Measurements from ENCODE around the gene FBXO41. TPM values are rescaled to one million over a fixed set of nuclear protein-coding genes. Genes with fewer than 3 reads are reported as not detected.

FBXO41 gene
- polyA plus RNA-seq, 1 of the 3 experiments (the other 2 are of a cell fraction) = 3.1 TPM

GRCh38 chr2:73264783-73265182 lies 19.5 kb downstream of the FBXO41 start:
- Histone ChIP-seq H3K9me3 (no peaks in the 10 kb centered on the region), H3K9me2 (no peaks in the 10 kb centered on the region), H3K4me1 (ENCODE audit: control insufficient read depth in 1 of 2, insufficient read depth in 2 of 2, low read depth in 1 of 2, low read length in 1 of 2) (no peaks in the 10 kb centered on the region; a peak in 1 of 4 replicates), H2AFZ (ENCODE audit: low read depth) (no peak overlapping the region), H3K9ac (no peak overlapping the region), H3K79me2 (ENCODE audit: insufficient read depth) (no peaks in the 10 kb centered on the region), H3K27me3 (ENCODE audit: insufficient read depth) (no peaks in the 10 kb centered on the region), H3F3A (replicated peaks; ENCODE audit: insufficient read depth) (no peaks in the 10 kb centered on the region), H3K36me3 (replicated peaks in 1 of 2; ENCODE audit: control insufficient read depth in 1 of 2, insufficient read depth in 2 of 2, low read length in 1 of 2) (no peaks in the 10 kb centered on the region), H3K27ac (ENCODE audit: low read depth in 2 of 2, low read length in 1 of 2) (no peak overlapping the region), H3K4me3 (ENCODE audit: low read depth in 2 of 2, low read length in 1 of 2) (no peak overlapping the region), H3K4me2 (no peak overlapping the region), H4K20me1 (ENCODE audit: insufficient read depth) (no peaks in the 10 kb centered on the region)
- DNase-seq = no peak
- WGBS (ENCODE audit: low lambda C conversion rate) = 74% methylated on average over 3 of the region's 4 CpGs
- POLR2A ChIA-PET = no interaction called here
- TF ChIP-seq ZBTB33 (IDR thresholded peaks at IDR 0.05; ENCODE audit: borderline replicate concordance, low read depth) (no peak), JUND (IDR thresholded peaks at IDR 0.05) (no peak), USF1 (IDR thresholded peaks at IDR 0.05; ENCODE audit: borderline replicate concordance, low read depth) (no peak), RCOR1 (IDR thresholded peaks at IDR 0.05; ENCODE audit: low read length) (no peak), RXRA (IDR thresholded peaks at IDR 0.05; ENCODE audit: borderline replicate concordance, low read depth) (no peak), EZH2phosphoT487 (IDR thresholded peaks at IDR 0.05; ENCODE audit: borderline replicate concordance, low read depth) (no peak), FOXM1 (IDR thresholded peaks at IDR 0.05; ENCODE audit: low read depth) (no peak), RFX5 (IDR thresholded peaks at IDR 0.05; ENCODE audit: low read length) (no peak), TCF12 (IDR thresholded peaks at IDR 0.05) (no peak), NFIC (IDR thresholded peaks at IDR 0.05; ENCODE audit: borderline replicate concordance) (no peak), USF2 (IDR thresholded peaks at IDR 0.05; ENCODE audit: borderline replicate concordance, low read depth, low read length) (no peak), SMC3 (IDR thresholded peaks at IDR 0.05; ENCODE audit: low read depth, low read length) (no peak), PBX3 (IDR thresholded peaks at IDR 0.05) (no peak)
- CTCF ChIA-PET = interaction anchor here (1.5 kb wide), 1 partner anchor 10 kb away, joined by 3 read pairs; no protein-coding TSS in a partner anchor

GRCh38 chr2:73264332-73264606 lies 20.0 kb downstream of the FBXO41 start:
- H3K27me3 ChIP-seq (ENCODE audit: insufficient read depth) = no peaks in the 10 kb centered on the region
- TF ChIP-seq FOXJ3 (CRISPR knock-in tag; IDR thresholded peaks at IDR 0.05) = no peak
- no peak for TF ChIP-seq EZH2phosphoT487 (IDR thresholded peaks at IDR 0.05; ENCODE audit: borderline replicate concordance, low read depth)
- TF ChIP-seq FOXM1 (IDR thresholded peaks at IDR 0.05; ENCODE audit: low read depth) = no peak
- POLR2A ChIA-PET = no interaction called here
- no peaks in the 10 kb centered on the region for H3K79me2 ChIP-seq (ENCODE audit: insufficient read depth)
- H3K9me3 ChIP-seq = no peaks in the 10 kb centered on the region
- H3K4me3 ChIP-seq (ENCODE audit: low read depth in 2 of 2, low read length in 1 of 2) = no peak overlapping the region
- H3F3A ChIP-seq (replicated peaks; ENCODE audit: insufficient read depth) = no peaks in the 10 kb centered on the region
- H3K9me2 ChIP-seq = no peaks in the 10 kb centered on the region
- H3K27ac ChIP-seq (ENCODE audit: low read depth in 2 of 2, low read length in 1 of 2) = no peak overlapping the region
- WGBS (ENCODE audit: low lambda C conversion rate) = 97% methylated on average over 15 of the region's 15 CpGs
- no peak for DNase-seq
- no peaks in the 10 kb centered on the region; a peak in 1 of 4 replicates for H3K4me1 ChIP-seq (ENCODE audit: control insufficient read depth in 1 of 2, insufficient read depth in 2 of 2, low read depth in 1 of 2, low read length in 1 of 2)
- H3K36me3 ChIP-seq (replicated peaks in 1 of 2; ENCODE audit: control insufficient read depth in 1 of 2, insufficient read depth in 2 of 2, low read length in 1 of 2) = no peaks in the 10 kb centered on the region
- no peaks in the 10 kb centered on the region for H4K20me1 ChIP-seq (ENCODE audit: insufficient read depth)
- no peak overlapping the region for H3K4me2 ChIP-seq
- H3K9ac ChIP-seq = no peak overlapping the region
- CTCF ChIA-PET = interaction anchor here (0.6 kb wide), 1 partner anchor 327 kb away, joined by 4 read pairs; no protein-coding TSS in a partner anchor
- H2AFZ ChIP-seq (ENCODE audit: low read depth) = no peak overlapping the region

All from SK-N-SH (cell line).